Astrocyte (in vitro differentiated cells and primary cell): ENCODE data around the gene CCNK. TPM values are rescaled to one million over a fixed set of nuclear protein-coding genes. Genes with fewer than 3 reads are reported as not detected.

Source experiments
- DNase-seq: peaks from one replicate; pipeline ENCODE4 v3.0.0-alpha.2; 2010; ENCODE audit warnings: low read depth
- FAIRE-seq: peaks from 2 replicates; lab custom pipeline; 2011; peaks lifted over from hg19 to GRCh38; lab: Jason Lieb, UNC
- H2AFZ ChIP-seq: 2 replicates; pipeline ENCODE4 v1.6.0; 2012; ENCODE audit warnings: low read depth, low read length, inconsistent platforms
- H3K27ac ChIP-seq: 2 replicates; pipeline ENCODE4 v1.5.1; 2011; ENCODE audit warnings: low read depth, low read length, inconsistent platforms
- H3K27me3 ChIP-seq: 2 replicates; pipeline ENCODE4 v1.6.0; 2011; ENCODE audit warnings: low read length, inconsistent platforms; ENCODE audit not compliant: insufficient read depth
- H3K36me3 ChIP-seq: 2 replicates; pipeline ENCODE4 v1.5.1; 2011; ENCODE audit warnings: low read length, inconsistent platforms; ENCODE audit not compliant: insufficient read depth
- H3K4me1 ChIP-seq: 2 replicates; pipeline ENCODE4 v1.5.1; 2011; ENCODE audit warnings: low read length, inconsistent platforms; ENCODE audit not compliant: insufficient read depth
- H3K4me2 ChIP-seq: 2 replicates; pipeline ENCODE4 v1.6.0; 2012; ENCODE audit warnings: low read length, inconsistent platforms
- H3K4me3 ChIP-seq: 2 replicates; pipeline ENCODE4 v1.5.1; 2011; ENCODE audit warnings: low read depth, mild to moderate bottlenecking, low read length, inconsistent platforms; ENCODE audit not compliant: insufficient read depth
- H3K79me2 ChIP-seq: 2 replicates; pipeline ENCODE4 v1.6.0; 2012; ENCODE audit warnings: mild to moderate bottlenecking, low read length, inconsistent platforms; ENCODE audit not compliant: insufficient read depth
- H3K9ac ChIP-seq: 2 replicates; pipeline ENCODE4 v1.6.0; 2012; ENCODE audit warnings: mild to moderate bottlenecking, low read length, inconsistent platforms
- H3K9me3 ChIP-seq: 2 replicates; pipeline ENCODE4 v1.5.1; 2012; ENCODE audit warnings: low read depth, mild to moderate bottlenecking, low read length, inconsistent platforms; ENCODE audit not compliant: insufficient read depth
- H4K20me1 ChIP-seq: 2 replicates; pipeline ENCODE4 v1.6.0; 2012; ENCODE audit warnings: low read length, inconsistent platforms; ENCODE audit not compliant: insufficient read depth
- H3K27ac Mint-ChIP-seq: one replicate; pipeline ENCODE4 v1.8.0; 2021; ENCODE audit warnings: mild to moderate bottlenecking, mixed read lengths; ENCODE audit not compliant: unreplicated experiment
- H3K27me3 Mint-ChIP-seq: one replicate; pipeline ENCODE4 v1.8.0; 2021; ENCODE audit warnings: low read depth, mixed read lengths; ENCODE audit not compliant: unreplicated experiment
- H3K36me3 Mint-ChIP-seq: one replicate; pipeline ENCODE4 v1.8.0; 2021; ENCODE audit warnings: low read depth, mixed read lengths; ENCODE audit not compliant: unreplicated experiment
- H3K4me1 Mint-ChIP-seq: one replicate; pipeline ENCODE4 v1.8.0; 2021; ENCODE audit warnings: low read depth, mixed read lengths; ENCODE audit not compliant: unreplicated experiment
- H3K4me3 Mint-ChIP-seq: one replicate; pipeline ENCODE4 v1.8.0; 2021; ENCODE audit warnings: mild to moderate bottlenecking, moderate library complexity, mixed read lengths; ENCODE audit not compliant: unreplicated experiment
- H3K9me3 Mint-ChIP-seq: one replicate; pipeline ENCODE4 v1.8.0; 2021; ENCODE audit warnings: mild to moderate bottlenecking, mixed read lengths; ENCODE audit not compliant: unreplicated experiment
- CTCF ChIP-seq: IDR thresholded peaks from 2 replicates; pipeline ENCODE4 v1.5.1; 2011; ENCODE audit warnings: low read depth, mild to moderate bottlenecking, inconsistent platforms, low read length, moderate library complexity; ENCODE audit not compliant: insufficient read depth
- EZH2 ChIP-seq: IDR thresholded peaks from 2 replicates; pipeline ENCODE4 v1.6.1; 2012; ENCODE audit warnings: mild to moderate bottlenecking, low read length, inconsistent platforms; ENCODE audit not compliant: insufficient read depth
- total RNA-seq: library from RNA; stranded (reverse); gene quantifications from 2 replicates; pipeline ENCODE4 v1.2.1, GENCODE V29; 2021

CCNK gene
- total RNA-seq, 1 donor from 2014 or later: 121 TPM

GRCh38 chr14:99516156-99516870 is 35.1 kb downstream of the CCNK start:
- Histone ChIP-seq H3K9ac (no peak overlapping the region), H2AFZ (no peak overlapping the region), H3K4me1 (peaks cover 6% of the 10 kb centered on the region), H4K20me1 (peaks cover 19% of the 10 kb centered on the region), H3K79me2 (peaks cover 12% of the 10 kb centered on the region), H3K27me3 (no peaks in the 10 kb centered on the region), H3K4me2 (no peak overlapping the region), H3K4me3 (no peak overlapping the region), H3K27ac (no peak overlapping the region), H3K36me3 (no peaks in the 10 kb centered on the region), H3K9me3 (no peaks in the 10 kb centered on the region)
- no peaks in the 10 kb centered on the region for H3K9me3 Mint-ChIP-seq
- peaks cover 2% of the 10 kb centered on the region for H3K36me3 Mint-ChIP-seq
- no peak overlapping the region for H3K4me3 Mint-ChIP-seq
- no peaks in the 10 kb centered on the region for H3K27me3 Mint-ChIP-seq
- TF ChIP-seq CTCF: no peak
- no peak for TF ChIP-seq EZH2
- no peak for FAIRE-seq
- no peaks in the 10 kb centered on the region for H3K4me1 Mint-ChIP-seq
- no peak for DNase-seq
- H3K27ac Mint-ChIP-seq: peak overlapping the region; percentile 47

- no peak for FAIRE-seq
- H3K9me3 Mint-ChIP-seq: no peaks in the 10 kb centered on the region
Measured at GRCh38 chr14:99516871-99517642, 35.8 kb downstream of the CCNK start.

More at GRCh38 chr14:99516871-99517642, 35.8 kb downstream of the CCNK start:
- Histone ChIP-seq H3K4me3 (no peak overlapping the region), H2AFZ (no peak overlapping the region), H3K9ac (no peak overlapping the region), H3K27me3 (no peaks in the 10 kb centered on the region), H3K27ac (no peak overlapping the region), H4K20me1 (peaks cover 19% of the 10 kb centered on the region), H3K9me3 (no peaks in the 10 kb centered on the region), H3K36me3 (no peaks in the 10 kb centered on the region), H3K79me2 (peaks cover 14% of the 10 kb centered on the region), H3K4me1 (peaks cover 3% of the 10 kb centered on the region), H3K4me2 (no peak overlapping the region)
- no peak for DNase-seq
- peaks cover 2% of the 10 kb centered on the region for H3K36me3 Mint-ChIP-seq
- H3K27ac Mint-ChIP-seq: peak overlapping the region; percentile 47
- no peaks in the 10 kb centered on the region for H3K4me1 Mint-ChIP-seq
- H3K27me3 Mint-ChIP-seq: no peaks in the 10 kb centered on the region
- H3K4me3 Mint-ChIP-seq: no peak overlapping the region
- no peak for TF ChIP-seq EZH2
- no peak for TF ChIP-seq CTCF
